SH-SY5Y (cell line): Measurements from ENCODE around the gene BFSP2.

Source experiments
- GATA2 ChIP-seq: IDR thresholded peaks from 2 replicates; pipeline ENCODE4 v1.6.1; 2011; ENCODE audit warnings: mild to moderate bottlenecking, low read depth, low read length
- GATA3 ChIP-seq: IDR thresholded peaks from 2 replicates; pipeline ENCODE4 v1.6.1; 2011; ENCODE audit warnings: low read depth, mild to moderate bottlenecking, low read length, moderate library complexity

The BFSP2 gene

GRCh38 chr3:133393691-133394474, 6.0 kb upstream of the BFSP2 start:
- TF ChIP-seq GATA3 = no peak
- no peak for TF ChIP-seq GATA2

- TF ChIP-seq GATA2 = no peak
These were observed 5.1 kb upstream of the BFSP2 start for GRCh38 chr3:133394561-133395311.

GRCh38 chr3:133396906-133397305, 3.0 kb upstream of the BFSP2 start:
- TF ChIP-seq GATA3 = no peak
- TF ChIP-seq GATA2 = no peak

GRCh38 chr3:133401374-133402135, 1.7 kb downstream of the BFSP2 start:
- TF ChIP-seq GATA3 (no peak), GATA2 (no peak)

GRCh38 chr3:133404920-133405319, 5.1 kb downstream of the BFSP2 start:
- no peak for TF ChIP-seq GATA3
- no peak for TF ChIP-seq GATA2

GRCh38 chr3:133408366-133408765, 8.5 kb downstream of the BFSP2 start:
- TF ChIP-seq GATA3 = no peak
- TF ChIP-seq GATA2 = no peak

- TF ChIP-seq GATA2 = no peak
- no peak for TF ChIP-seq GATA3
These were observed 9.1 kb downstream of the BFSP2 start for GRCh38 chr3:133408961-133409360.

GRCh38 chr3:133410191-133410892, 10.5 kb downstream of the BFSP2 start:
- no peak for TF ChIP-seq GATA2
- no peak for TF ChIP-seq GATA3

- TF ChIP-seq GATA2 (no peak), GATA3 (no peak)
These were observed 12.6 kb downstream of the BFSP2 start for GRCh38 chr3:133412183-133413132.

- TF ChIP-seq GATA2 = no peak
- TF ChIP-seq GATA3 = no peak
These were observed 13.5 kb downstream of the BFSP2 start for GRCh38 chr3:133413161-133414020.

GRCh38 chr3:133414021-133414392, 14.2 kb downstream of the BFSP2 start:
- TF ChIP-seq GATA3 (no peak), GATA2 (no peak)

GRCh38 chr3:133418361-133418760, 18.5 kb downstream of the BFSP2 start:
- TF ChIP-seq GATA3 = no peak
- TF ChIP-seq GATA2 = no peak
